HG03139 (cell line): ENCODE data around the gene COLEC12.

Source experiments
- ATAC-seq: cut with Tn5 transposase; IDR thresholded peaks from one replicate; pipeline ENCODE4 v1.9.1; 2021; ENCODE audit not compliant: unreplicated experiment

Gene COLEC12

GRCh38 chr18:500632-501405 is at the start of gene COLEC12:
Gene COLEC12 (minus strand): TSS chr18:500701. CDS start chr18:500514, 187 bp downstream.
- no peak for ATAC-seq

DNA sequence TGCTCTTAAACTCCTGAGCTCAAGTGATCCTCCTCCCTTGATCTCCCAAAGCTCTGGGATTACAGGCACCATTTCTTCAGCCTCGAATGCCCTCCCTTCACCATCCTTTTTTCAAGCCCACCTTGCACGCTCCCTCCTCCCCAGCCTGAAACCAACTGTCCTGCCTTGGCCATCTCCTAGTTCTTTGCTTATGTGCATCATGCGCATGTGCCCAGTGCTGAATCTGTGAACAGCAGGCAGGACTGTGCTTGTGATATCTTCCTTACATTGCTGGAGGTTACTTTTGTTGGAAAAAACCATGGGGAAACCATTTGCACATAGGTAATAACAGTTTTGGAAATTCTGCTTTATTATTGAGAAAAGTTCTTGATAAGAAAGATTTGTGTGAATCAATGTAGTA is 49.5 kb upstream of the COLEC12 start:
- ATAC-seq = no peak

GRCh38 chr18:543447-544078 is 43.1 kb upstream of the COLEC12 start:
- no peak for ATAC-seq

GRCh38 chr18:533995-534601 is 33.6 kb upstream of the COLEC12 start:
- no peak for ATAC-seq

DNA sequence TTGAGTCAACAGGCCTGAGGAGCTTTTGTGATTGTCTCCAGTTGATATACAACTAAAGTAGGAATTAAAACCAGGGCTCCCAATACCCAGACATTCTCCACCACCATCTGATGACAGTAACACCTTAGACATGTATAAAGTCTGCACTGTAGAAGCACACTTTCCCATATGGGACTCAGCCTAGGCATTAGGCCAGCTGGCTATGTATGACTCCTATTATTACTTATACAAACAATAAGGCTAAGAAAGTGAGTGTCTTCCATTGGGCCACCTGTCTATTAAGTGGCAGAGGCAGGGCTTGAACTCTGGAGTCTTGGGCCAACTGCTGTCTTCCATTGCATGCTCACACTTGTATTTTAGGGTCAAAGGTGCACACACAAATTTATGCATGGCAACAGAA is 32.1 kb upstream of the COLEC12 start:
- no peak for ATAC-seq

DNA sequence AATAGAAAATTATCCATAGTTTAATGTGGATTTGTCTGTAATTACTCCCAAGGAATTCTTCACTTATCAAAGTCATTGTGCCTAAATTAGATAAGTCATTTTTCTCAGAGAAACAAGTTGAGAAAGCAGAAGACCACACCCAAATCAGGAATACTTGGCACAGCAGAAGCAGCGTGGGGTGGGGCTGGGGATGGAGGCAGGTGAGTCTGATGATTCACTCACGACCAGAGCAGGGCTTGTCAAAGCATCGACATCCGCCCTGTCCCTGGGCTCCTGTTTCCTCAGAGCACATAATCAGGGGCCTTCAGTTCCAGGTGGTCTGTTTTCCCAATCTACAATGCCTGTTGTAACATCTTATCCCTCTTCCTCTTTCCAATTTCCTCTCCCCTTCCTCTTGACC is 31.5 kb upstream of the COLEC12 start:
- ATAC-seq = no peak

DNA sequence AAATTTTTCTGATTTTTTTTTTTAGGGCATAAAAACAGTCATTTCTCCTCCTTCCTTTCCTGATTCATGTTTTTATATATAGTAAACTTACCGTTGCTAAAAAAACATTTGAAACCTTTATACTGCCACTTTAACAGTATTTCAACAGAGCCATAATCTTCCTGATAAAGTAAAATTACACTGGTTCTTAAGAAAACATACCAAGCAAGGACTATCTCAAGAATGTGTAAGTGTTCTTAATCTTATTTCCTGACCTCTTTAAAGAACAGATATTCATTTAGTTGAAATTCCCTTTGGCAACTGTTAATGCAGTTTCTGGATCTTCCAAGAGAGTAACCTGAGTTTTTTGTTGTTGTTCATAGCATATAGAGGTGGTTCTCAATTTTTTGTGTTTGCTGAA is 26.6 kb upstream of the COLEC12 start:
- ATAC-seq = no peak

DNA sequence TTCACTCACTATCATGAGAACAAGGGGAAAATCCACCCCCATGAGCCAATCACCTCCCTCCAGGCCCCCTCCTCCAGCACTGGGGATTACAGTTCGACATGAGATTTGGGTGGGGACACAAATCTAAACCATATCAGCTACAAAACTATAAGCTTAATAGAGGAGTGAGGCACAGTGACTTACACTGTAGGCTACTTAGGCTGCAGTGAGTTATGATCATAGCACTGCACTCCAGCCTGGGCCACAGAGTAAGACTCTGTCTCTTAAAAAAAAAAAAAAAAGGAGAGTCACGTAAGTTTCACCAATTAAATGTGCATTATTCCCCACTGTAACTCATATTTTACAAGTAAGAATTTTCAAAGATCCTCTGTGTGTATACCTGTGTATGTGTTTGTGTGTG is 26.2 kb upstream of the COLEC12 start:
- ATAC-seq = no peak

- ATAC-seq = no peak
Measured at GRCh38 chr18:525036-525797, 24.7 kb upstream of the COLEC12 start.

DNA sequence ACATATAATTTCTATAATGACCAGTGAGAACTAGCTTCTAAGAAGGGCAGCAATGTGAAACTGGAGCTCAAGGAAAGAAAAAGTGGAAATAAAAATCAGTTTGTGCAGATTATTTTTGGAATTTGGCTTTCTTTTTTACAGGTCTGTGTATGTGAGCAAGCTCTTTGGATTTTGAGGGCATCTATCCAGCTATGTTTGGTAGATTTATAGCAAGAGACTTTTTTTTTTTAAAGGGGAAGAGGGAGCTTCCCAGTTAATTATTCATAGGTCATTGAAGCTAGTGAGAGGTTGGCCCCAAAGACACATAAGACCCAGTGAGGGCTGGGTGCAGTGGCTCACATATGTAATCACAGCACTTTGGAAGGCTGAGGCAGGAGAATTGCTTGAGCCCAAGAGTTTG is 24.0 kb upstream of the COLEC12 start:
- ATAC-seq = no peak

- no peak for ATAC-seq
Measured at GRCh38 chr18:523561-523960, 23.1 kb upstream of the COLEC12 start.

DNA sequence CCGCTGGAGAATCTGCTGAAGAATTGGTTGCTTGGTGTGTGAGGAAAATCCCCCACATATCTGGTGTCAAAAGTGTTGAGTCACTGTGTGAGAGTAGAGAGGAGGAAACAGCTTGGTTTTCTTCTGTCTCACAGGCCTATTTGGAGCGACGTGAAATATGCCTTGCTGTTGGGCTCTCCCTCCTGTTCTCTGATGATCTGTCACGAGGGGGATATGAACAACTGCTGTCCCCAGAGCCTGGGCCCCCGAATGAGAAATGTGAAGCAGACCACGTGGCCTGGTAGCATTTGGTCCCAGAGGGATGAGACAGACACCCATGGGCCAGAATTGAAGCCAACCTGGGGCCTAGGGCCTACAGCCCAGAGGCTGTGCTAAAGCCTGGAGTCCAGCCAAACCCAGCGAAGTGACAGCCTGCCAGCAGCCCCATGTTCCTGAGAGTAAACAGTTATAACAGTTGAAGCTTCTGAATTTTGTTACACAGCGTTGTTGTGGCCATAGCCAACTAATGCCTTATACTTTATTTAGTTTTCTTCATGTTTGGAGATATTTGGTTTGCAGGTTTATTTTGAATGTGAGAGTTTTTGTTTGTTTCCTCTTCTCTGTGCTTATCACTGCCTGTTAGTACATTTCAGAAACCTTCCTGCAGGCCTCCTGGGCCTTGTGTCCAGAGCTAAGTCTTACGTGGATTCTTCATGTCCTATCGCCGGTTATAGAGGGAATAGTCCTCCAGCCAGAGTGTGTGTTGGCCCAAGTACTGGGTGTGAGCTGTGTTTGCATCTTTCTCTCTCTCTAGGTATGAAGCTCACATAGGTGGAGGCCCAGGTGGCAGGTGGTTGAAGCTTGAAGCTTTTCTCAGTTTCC is 18.7 kb upstream of the COLEC12 start:
- ATAC-seq = peak; percentile 85

DNA sequence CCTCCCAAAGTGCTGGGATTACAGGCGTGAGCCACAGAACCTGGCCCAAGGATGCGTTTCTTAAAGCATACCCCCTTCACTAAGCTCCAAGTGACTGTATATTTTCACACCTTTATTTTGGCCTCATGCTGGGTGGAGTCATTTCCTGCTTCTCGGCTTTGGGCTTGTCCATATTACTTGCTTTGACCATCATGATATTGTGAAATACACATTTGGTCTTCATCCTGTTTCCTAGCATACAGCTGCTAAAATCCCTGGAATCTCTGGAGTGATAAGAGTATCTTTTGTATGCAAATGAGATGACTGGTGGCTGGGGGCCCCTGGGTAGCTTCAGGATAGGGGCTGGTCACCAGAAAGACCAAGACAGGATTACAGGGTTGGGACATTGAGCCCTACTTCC is 17.6 kb upstream of the COLEC12 start:
- ATAC-seq = no peak

DNA sequence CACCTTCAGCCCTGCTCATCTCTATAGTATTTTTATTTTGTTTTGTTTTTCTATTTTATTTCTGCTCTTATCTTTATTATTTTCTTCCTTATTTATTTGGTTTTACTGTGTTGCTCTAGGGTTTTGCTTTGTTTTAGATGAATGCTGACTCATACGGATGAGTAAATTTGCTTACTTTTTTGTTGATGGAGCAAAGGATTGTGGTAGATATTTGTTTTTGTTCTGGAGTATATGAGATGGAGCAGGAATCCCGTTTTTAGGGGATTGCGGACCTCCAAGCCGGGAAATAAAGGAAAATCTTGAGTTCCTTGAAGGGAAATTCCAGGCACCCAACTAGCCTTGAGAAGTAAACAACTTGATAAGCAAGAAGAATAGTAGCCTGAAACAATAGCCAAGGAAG is 15.3 kb upstream of the COLEC12 start:
- no peak for ATAC-seq

- ATAC-seq = no peak
Measured at GRCh38 chr18:515156-515815, 14.8 kb upstream of the COLEC12 start.

- no peak for ATAC-seq
Measured at GRCh38 chr18:513826-514530, 13.5 kb upstream of the COLEC12 start.

- no peak for ATAC-seq
Measured at GRCh38 chr18:512957-513356, 12.5 kb upstream of the COLEC12 start.

DNA sequence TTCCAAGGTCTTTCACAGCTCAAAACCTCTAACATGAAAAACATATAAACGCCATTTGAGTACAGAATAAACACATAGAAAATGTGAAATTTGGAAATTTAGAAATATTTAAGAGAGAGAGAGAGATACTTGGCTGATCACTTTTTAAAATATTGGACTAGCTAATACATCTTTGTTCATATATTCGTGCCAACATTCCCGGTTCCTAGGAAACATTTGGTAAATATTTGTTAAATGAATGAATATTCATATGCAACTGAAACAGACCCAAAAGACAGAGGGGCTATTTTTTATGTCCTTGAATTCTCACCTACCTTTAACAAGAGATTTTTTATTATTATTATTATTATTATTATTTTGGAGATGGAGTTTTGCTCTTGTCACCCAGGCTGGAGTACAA is 8.3 kb upstream of the COLEC12 start:
- ATAC-seq = no peak

GRCh38 chr18:507636-508035 is 7.1 kb upstream of the COLEC12 start:
- ATAC-seq = no peak

DNA sequence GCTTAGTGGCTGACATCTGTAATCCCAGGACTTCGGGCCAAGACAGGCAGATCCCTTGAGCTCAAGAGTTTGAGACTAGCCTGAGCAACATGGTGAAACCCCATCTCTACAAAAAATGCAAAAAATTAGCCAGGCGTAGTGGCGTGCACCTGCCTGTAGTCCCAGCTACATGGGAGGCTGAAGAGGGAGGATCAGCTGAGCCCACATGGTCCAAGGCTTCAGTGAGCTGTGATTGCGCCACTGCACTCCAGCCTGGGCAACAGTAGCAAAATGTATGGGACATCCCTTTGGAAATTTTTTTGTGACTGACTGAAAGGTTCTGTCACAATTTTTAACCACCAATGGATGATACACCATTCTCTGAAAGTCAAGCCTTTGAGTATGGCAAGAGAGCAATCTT is 6.3 kb upstream of the COLEC12 start:
- ATAC-seq = no peak
